Tongue (tissue), 2 donors: ENCODE results near the gene ZNF609. TPM values are rescaled to one million over a fixed set of nuclear protein-coding genes. Genes with fewer than 3 reads are reported as not detected.

ENCODE experiments used
- DNase-seq: peaks from one replicate; pipeline ENCODE4 v3.0.0-alpha.2; 2015
- total RNA-seq: library from RNA; depleted of rRNA; stranded (reverse); fragments of >200 nt; gene quantifications from one replicate; pipeline ENCODE4 v1.2.3, GENCODE V29; 2014

The ZNF609 gene
- total RNA-seq, 1 donor from 2014 or later, result 19.6 TPM

- peak; percentile 17 for DNase-seq
These were observed 191.3 kb downstream of the ZNF609 start for GRCh38 chr15:64651601-64652191.

- peak; percentile 22 for DNase-seq
These were observed 193.4 kb downstream of the ZNF609 start for GRCh38 chr15:64653757-64654156.

GRCh38 chr15:64656508-64656907 is 196.1 kb downstream of the ZNF609 start:
- no peak for DNase-seq

GRCh38 chr15:64665179-64665578 is 204.8 kb downstream of the ZNF609 start:
- DNase-seq, result no peak

GRCh38 chr15:64667736-64668161 is 207.4 kb downstream of the ZNF609 start:
- no peak for DNase-seq

GRCh38 chr15:64673866-64674265 is 213.5 kb downstream of the ZNF609 start:
- no peak for DNase-seq

GRCh38 chr15:64678126-64678819 is 217.9 kb downstream of the ZNF609 start:
- no peak for DNase-seq

GRCh38 chr15:64680097-64680496 is 219.7 kb downstream of the ZNF609 start:
- DNase-seq, result no peak

GRCh38 chr15:64681424-64682024 is 221.1 kb downstream of the ZNF609 start:
- DNase-seq, result peak; percentile 57

GRCh38 chr15:64682255-64682654 is 221.9 kb downstream of the ZNF609 start:
- DNase-seq, result no peak

GRCh38 chr15:64683378-64683777 is 223.0 kb downstream of the ZNF609 start:
- DNase-seq, result no peak

GRCh38 chr15:64685230-64685888 is 225.0 kb downstream of the ZNF609 start:
- no peak for DNase-seq

GRCh38 chr15:64686130-64686735 is 225.9 kb downstream of the ZNF609 start:
- DNase-seq, result peak; percentile 86

- DNase-seq, result no peak
These were observed 226.8 kb downstream of the ZNF609 start for GRCh38 chr15:64687172-64687571.

GRCh38 chr15:64687688-64688087 is 227.3 kb downstream of the ZNF609 start:
- DNase-seq, result no peak

- DNase-seq, result no peak
These were observed 228.4 kb downstream of the ZNF609 start for GRCh38 chr15:64688770-64689169.

- no peak for DNase-seq
These were observed 229.6 kb downstream of the ZNF609 start for GRCh38 chr15:64690008-64690407.

GRCh38 chr15:64690578-64691296 is 230.4 kb downstream of the ZNF609 start:
- DNase-seq, result no peak

- no peak for DNase-seq
These were observed 231.7 kb downstream of the ZNF609 start for GRCh38 chr15:64691896-64692565.

- peak; percentile 80 for DNase-seq
These were observed 232.8 kb downstream of the ZNF609 start for GRCh38 chr15:64693134-64693533.

- no peak for DNase-seq
These were observed 234.4 kb downstream of the ZNF609 start for GRCh38 chr15:64694816-64695215.
